Measurements from ENCODE around the gene AVPR2. TPM values are rescaled to one million over a fixed set of nuclear protein-coding genes. Genes with fewer than 3 reads are reported as not detected.

AVPR2 gene
- total RNA-seq, 1 donor from 2014 or later, result 3.3 TPM

GRCh38 chrX:153941336-153942252 lies 37.1 kb downstream of the AVPR2 start:
- intact Hi-C loops (cut with DNase I), result no loop called here

GRCh38 chrX:153944140-153944799 lies 39.8 kb downstream of the AVPR2 start, which contains the start of gene RENBP:
TSS of gene RENBP (minus strand) at chrX:153944643. CDS start at chrX:153944610, 33 bp downstream.
- intact Hi-C loops (cut with DNase I), result no loop called here
- DNase-seq (ENCODE audit: low spot score), result peak; percentile 91

More at GRCh38 chrX:153941336-153942252, 37.1 kb downstream of the AVPR2 start:
- DNase-seq (ENCODE audit: low spot score), result no peak

- intact Hi-C loops (cut with DNase I), result no loop called here
- no peak for DNase-seq (ENCODE audit: low spot score)
Observed at GRCh38 chrX:153944800-153945150, 40.3 kb downstream of the AVPR2 start.

GRCh38 chrX:153945956-153946943 lies 41.8 kb downstream of the AVPR2 start:
- DNase-seq (ENCODE audit: low spot score), result no peak
- intact Hi-C loops (cut with DNase I), result no loop called here

GRCh38 chrX:153947009-153947769 lies 42.7 kb downstream of the AVPR2 start:
- intact Hi-C loops (cut with DNase I), result no loop called here
- DNase-seq (ENCODE audit: low spot score), result peak; percentile 89

- DNase-seq (ENCODE audit: low spot score), result no peak
- intact Hi-C loops (cut with DNase I), result no loop called here
Observed at GRCh38 chrX:153948002-153948466, 43.6 kb downstream of the AVPR2 start.

- intact Hi-C loops (cut with DNase I), result no loop called here
- DNase-seq (ENCODE audit: low spot score), result no peak
Observed at GRCh38 chrX:153948847-153949805, 44.7 kb downstream of the AVPR2 start.

GRCh38 chrX:153950127-153950526 lies 45.7 kb downstream of the AVPR2 start:
- no peak for DNase-seq (ENCODE audit: low spot score)
- intact Hi-C loops (cut with DNase I), result no loop called here

- no peak for DNase-seq (ENCODE audit: low spot score)
- intact Hi-C loops (cut with DNase I), result loop anchor here (2.0 kb wide), 1 partner anchor 189 kb away; no protein-coding TSS in a partner anchor
Observed at GRCh38 chrX:153951683-153952372, 47.4 kb downstream of the AVPR2 start.

GRCh38 chrX:153952373-153953026 lies 48.0 kb downstream of the AVPR2 start:
- intact Hi-C loops (cut with DNase I), result loop anchor here (2.0 kb wide), 1 partner anchor 190 kb away; no protein-coding TSS in a partner anchor
- no peak for DNase-seq (ENCODE audit: low spot score)

- DNase-seq (ENCODE audit: low spot score), result peak; percentile 93
- intact Hi-C loops (cut with DNase I), result loop anchor here (2.0 kb wide), 1 partner anchor 191 kb away; no protein-coding TSS in a partner anchor
Observed at GRCh38 chrX:153953342-153953830, 48.9 kb downstream of the AVPR2 start.

- intact Hi-C loops (cut with DNase I), result loop anchor here (2.0 kb wide), 1 partner anchor 191 kb away; no protein-coding TSS in a partner anchor
- DNase-seq (ENCODE audit: low spot score), result no peak
Observed at GRCh38 chrX:153953892-153954557, 49.6 kb downstream of the AVPR2 start.

GRCh38 chrX:153954558-153955227 lies 50.2 kb downstream of the AVPR2 start:
- no peak for DNase-seq (ENCODE audit: low spot score)
- intact Hi-C loops (cut with DNase I), result no loop called here

GRCh38 chrX:153955228-153955732 lies 50.8 kb downstream of the AVPR2 start:
- intact Hi-C loops (cut with DNase I), result no loop called here
- no peak for DNase-seq (ENCODE audit: low spot score)
